ENCODE measurements around the gene ZSWIM4.

ZSWIM4 gene

DNA sequence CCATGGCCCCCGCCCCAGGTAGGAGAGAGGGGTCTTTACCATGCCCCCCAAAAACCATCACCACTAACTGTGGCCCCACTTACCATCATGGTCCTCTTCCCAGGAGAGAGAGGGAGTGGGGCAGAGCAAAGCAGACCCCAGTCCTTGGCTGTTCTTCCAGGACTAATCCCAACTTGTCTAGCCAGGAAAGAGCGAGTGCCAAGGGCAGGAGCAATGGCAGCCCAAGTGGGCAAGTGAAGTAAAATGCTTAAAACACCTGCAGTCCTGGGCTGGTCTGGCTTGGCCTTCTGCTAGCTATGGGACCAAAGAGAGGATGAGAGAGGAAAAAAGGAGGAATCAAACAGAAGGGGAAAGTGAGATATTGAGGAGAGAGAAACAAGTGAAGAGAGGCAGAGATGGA lies 17.9 kb downstream of the ZSWIM4 start:
- DNase-seq = no peak

- no peak for DNase-seq
Measured at GRCh38 chr19:13814550-13814949, 19.3 kb downstream of the ZSWIM4 start.

DNA sequence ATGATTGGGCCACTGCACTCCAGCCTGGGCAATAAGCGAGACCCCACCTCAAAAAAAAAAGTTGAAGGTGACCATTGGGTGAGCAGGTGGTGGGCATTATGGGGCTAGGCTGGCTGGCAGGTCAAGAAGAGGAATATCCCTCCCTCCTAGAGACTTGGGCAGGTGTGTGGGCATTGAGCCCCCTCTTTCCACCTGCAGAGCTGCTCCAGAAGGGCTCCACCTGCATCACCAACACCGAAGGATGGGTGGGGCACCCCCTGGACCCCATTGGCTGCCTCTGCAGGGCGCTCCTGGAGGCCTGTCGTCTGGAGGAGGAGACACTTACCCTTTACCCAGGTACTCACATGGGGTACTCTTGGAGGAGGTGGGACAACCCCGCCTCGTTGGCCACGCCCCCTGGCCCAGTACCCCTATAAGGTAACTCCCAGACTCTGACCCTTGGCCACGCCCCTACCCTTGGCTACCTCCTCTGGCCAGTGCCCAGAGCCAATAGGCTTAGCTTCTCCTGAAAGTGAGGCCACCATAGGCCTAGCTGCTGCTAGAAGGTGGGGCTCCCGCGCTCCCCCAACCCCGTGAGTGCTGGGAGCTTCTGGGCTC lies 21.9 kb downstream of the ZSWIM4 start:
- no peak for DNase-seq

GRCh38 chr19:13817615-13818371 lies 22.6 kb downstream of the ZSWIM4 start:
- no peak for DNase-seq

GRCh38 chr19:13819238-13819637 lies 24.0 kb downstream of the ZSWIM4 start:
- DNase-seq = no peak

DNA sequence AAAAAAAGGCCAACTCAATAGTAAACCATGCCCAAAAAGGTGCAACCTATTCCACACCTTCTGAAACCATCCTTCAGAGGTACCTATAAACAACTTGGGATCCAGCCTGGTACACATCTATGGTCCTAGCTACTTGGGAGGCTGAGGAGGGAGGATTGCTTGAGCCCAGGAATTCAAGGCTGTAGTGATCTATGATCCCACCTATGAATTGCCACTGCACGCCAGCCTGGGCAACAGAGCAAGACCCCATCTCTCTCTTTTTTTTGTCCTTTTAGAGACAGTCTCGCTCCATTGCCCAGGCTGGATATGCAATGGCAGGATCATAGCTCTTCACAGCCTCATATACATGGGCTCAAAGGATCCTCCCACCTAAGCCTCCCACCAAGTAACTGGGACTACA lies 26.0 kb downstream of the ZSWIM4 start:
- DNase-seq = no peak

DNA sequence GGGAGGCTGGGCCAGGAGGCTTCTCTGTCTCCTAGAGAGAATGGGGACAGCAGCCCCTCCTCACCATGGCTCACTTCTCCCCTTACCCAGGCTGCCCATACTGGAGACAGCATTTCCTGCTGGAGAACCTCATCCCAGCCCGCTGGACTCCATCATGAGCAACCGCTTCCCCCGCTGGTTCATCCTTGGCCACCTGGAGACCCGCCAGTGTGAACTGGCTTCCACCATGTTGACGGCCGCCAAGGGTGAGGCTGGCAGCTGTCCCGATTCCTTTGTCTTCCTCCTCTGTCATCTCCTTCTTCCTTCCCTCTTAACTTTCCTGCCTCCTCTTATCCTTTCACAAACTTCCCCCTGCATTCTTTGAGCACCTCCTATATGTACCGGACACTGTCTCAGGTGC lies 28.0 kb downstream of the ZSWIM4 start:
- no peak for DNase-seq

DNA sequence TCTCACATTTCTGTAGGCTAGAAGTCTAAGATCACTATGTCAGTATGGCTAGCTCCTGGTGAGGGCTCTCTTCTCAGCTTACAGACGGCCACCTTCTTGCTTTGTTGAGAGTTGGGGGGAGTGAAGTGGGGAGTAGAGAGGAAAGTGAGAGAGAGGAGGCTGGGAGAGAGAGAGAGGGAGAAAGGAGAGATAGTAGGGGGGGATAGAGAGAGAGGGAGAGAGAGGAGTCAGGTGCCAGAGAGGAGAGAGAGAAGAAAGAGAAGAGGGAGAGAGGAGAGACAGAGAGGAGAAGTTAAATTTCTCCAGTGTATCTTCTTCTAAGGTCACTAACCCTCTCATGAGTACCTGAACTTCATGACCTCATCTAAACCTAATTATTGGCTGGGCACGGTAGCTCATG lies 28.7 kb downstream of the ZSWIM4 start:
- no peak for DNase-seq

DNA sequence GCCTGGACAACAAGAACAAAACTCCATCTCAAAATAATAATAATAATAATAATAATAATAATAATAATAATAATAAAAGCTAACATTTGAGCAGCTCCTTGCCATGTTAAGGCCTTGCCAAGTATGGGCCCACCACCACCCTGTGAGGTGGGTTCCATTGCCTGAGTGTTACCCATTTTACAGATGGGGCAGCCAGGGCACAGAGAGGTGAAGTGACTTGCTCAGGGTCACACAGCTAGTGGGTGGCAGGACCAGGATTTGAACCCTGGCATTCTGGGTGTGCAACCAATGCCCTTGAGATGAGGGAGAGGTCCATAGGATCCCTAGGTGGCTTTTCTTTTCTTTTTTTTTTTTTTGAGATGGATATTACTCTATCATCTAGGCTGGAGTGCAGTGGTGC lies 29.5 kb downstream of the ZSWIM4 start:
- DNase-seq = no peak

DNA sequence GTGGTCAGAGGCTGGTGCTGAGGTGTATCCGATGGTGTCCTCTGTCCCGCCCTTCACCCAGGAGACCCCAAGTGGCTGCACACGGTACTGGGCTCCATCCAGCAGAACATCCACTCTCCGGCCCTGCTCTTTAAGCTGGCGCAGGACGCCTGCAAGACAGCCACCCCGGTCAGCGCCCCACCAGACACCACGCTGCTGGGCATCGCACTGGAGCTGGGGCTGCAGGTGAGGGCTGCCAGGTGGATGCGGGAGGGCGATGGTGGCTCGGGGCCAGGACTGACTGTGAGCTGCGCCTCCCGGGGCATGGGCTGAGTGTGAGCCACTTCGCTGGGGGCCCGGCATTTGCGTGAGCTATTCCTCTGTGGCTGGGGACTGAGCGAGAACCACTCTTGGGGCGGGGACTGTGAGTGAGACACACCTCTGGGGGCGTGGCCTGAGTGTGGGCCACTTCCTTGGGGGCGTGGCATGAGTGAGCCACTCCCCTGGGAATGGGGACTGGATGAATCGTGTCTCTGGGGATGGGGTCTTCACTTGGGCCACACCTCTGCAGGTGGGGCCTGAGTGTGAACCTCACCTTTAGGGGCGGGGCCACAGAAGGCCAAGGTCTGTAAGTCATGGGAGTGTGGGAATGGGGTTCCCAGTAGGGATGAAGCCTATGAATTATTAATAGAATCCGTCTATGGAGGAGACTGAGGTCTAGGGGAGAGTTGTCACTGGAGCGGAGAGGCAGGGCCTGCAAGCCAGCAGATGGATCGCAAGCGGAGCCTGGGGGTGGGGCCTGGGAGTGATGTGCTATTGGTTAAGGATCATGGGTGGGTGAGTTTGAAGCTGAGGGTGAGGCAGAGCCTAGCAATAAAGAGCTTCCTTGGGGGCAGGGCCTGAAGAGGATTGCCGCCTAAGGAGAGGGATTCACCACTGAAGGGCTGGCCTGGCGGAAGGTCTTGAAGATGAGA lies 30.5 kb downstream of the ZSWIM4 start:
- DNase-seq = no peak

DNA sequence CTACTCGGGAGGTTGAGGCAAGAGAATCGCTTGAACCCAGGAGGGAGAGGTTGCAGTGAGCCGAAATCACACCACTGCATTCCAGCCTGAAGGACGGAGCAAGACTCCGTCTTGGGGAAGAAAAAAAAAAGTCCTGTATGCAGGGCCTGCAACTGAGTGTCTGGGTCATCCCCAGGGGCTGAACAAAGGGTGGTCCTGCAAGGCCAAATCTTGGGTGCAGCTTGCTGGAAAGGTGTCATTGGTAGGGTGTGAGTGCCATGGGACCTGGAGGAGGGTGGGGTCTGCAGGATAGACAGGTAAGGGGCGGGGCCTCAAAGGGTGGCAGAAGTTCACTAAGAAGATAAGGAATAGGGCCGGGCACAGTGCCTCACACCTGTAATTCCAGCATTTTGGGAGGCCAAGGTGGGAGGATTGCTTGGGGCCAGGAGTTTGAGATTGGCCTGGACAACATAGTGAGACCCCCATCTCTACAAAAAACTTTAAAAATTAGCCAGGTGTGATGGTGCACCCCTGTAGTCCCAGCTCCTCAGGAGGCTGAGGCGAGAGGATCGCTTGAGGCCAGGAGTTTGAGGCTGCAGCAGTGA lies 31.5 kb downstream of the ZSWIM4 start:
- no peak for DNase-seq

GRCh38 chr19:13827656-13828055 lies 32.4 kb downstream of the ZSWIM4 start:
- DNase-seq = no peak

DNA sequence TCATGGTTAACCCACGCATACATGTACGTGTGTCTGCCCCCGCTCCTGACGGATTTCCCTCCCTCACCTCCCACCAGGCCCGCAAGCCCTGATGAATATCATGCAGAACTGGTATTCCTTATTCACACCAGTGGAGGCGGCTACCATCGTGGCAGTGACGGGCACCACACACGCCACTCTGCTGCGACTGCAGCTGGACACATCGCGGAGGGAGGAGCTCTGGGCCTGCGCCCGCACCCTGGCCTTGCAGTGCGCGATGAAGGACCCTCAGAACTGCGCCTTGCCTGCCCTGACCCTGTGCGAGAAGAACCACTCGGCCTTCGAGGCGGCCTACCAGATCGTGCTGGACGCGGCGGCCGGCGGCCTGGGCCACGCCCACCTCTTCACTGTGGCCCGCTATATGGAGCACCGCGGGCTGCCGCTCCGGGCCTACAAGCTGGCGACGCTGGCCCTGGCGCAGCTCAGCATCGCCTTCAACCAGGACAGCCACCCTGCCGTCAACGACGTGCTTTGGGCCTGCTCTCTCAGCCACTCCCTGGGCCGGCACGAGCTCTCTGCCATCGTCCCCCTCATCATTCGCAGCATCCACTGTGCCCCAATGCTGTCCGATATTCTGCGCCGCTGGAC lies 35.0 kb downstream of the ZSWIM4 start:
- DNase-seq = no peak

- DNase-seq = no peak
Measured at GRCh38 chr19:13830741-13831536, 35.7 kb downstream of the ZSWIM4 start.

- no peak for DNase-seq
Measured at GRCh38 chr19:13831537-13832467, 36.6 kb downstream of the ZSWIM4 start.

DNA sequence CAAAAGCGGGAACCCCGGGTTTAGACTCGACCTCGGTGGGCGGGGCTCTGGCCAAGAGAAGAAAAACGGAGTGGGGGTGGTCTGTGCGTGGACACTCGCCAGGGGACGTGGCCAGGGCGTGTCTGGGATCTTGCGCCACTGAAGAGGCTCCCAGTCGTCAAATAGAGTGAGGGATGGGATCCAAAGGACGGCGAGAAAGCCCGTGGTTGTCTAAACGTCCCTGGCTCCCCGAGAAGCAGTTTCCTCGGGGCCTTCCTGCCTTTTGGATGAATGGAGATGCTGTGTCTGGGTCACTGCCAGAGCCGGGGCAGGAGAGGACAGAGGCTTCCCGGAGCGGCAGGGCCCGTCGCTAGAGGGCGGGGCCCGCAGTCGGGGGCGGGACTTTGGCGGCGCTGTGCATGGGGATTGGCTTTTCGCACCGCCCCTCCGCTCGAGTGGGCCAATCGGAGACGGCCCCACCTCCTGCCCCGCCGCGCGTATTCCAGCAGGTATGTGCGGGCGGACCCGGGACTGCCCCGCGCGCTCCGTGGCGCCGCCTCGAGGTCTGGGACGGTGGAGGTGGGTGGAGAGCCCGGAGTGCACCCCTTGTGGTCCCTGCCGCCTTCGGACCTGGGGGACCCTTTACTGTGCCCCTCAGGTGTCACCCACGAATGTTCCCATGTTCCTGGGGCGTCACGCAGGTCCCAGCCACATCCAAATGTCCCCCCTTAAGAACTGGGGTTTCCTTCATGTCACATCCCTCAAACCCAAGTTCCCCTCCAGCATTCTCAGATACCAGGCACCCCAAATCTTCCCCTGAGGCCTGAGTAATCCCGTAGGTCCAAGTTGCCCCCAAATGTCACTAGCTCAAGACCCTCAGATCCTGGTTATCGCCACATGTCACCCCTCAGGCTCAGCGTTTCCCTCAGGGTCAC lies 38.3 kb downstream of the ZSWIM4 start:
- DNase-seq = no peak

DNA sequence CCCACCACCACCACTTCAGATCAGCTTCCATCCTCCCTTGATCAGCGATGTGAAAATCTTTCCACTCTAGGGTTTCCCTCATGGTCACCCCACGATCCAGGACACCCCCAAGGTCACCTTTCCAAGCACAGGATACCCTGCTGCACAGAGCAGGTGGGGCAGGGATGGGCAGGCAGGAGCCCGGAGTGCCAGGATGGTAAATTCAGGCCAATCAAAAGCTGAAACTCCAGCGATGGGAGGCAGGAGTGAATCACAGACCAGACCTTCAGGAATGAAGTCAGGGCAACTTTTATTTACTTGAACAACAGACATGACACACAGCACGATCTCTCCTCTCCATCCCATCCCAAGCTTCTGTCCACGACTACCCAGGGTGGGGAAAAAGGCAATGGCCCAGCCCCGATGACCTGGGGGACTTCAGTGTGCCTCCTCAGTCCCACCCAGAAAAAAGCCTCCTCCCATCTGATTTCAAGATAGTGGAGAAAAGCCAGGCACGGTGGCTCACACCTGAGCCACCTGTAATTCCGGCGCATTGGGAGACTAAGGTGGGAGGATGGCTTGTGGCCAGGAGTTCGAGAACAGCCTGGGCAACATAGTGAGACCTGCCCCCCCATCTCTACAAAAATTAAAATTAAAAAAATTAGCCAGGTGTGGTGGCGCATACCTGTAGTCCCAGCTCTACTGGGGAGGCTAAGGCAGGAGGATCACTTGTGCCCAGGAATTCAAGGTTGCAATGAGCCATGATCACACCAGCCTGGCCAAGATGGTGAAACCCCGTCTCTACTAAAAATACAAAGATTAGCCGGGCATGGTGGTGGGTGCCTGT lies 39.2 kb downstream of the ZSWIM4 start:
- no peak for DNase-seq
